Smooth muscle cell (in vitro differentiated cells): ENCODE results near the gene ADGRG2. TPM values are rescaled to one million over a fixed set of nuclear protein-coding genes. Genes with fewer than 3 reads are reported as not detected.

Experiments
- DNase-seq: peaks from one replicate; lab custom pipeline; 2025; ENCODE audit not compliant: unreplicated experiment; lab: John Stamatoyannopoulos, UW
- H2AFZ ChIP-seq: fragments of 200-600 bp; sonication (generic); 2 replicates; pipeline ENCODE4 v1.6.0; 2016; ENCODE audit warnings: antibody characterized with exemption, low read depth, mild to moderate bottlenecking
- H3F3A ChIP-seq: fragments of 200-600 bp; sonication (generic); 2 replicates; pipeline ENCODE4 v1.6.0; 2017; ENCODE audit warnings: antibody characterized with exemption, low read depth
- H3K27ac ChIP-seq: fragments of 200-600 bp; sonication (generic); 2 replicates; pipeline ENCODE4 v1.5.1; 2016; ENCODE audit warnings: low read depth, mild to moderate bottlenecking
- H3K27me3 ChIP-seq: fragments of 200-600 bp; sonication (generic); 2 replicates; pipeline ENCODE4 v1.6.1; 2016; ENCODE audit warnings: low read depth, mild to moderate bottlenecking
- H3K36me3 ChIP-seq: fragments of 200-600 bp; sonication (generic); 2 replicates; pipeline ENCODE4 v1.5.1; 2016; ENCODE audit warnings: low read depth
- H3K4me1 ChIP-seq: fragments of 200-600 bp; sonication (generic); 2 replicates; pipeline ENCODE4 v1.5.1; 2016; ENCODE audit warnings: low read depth
- H3K4me2 ChIP-seq: fragments of 200-600 bp; sonication (generic); 2 replicates; pipeline ENCODE4 v1.6.0; 2016; ENCODE audit warnings: mild to moderate bottlenecking
- H3K4me3 ChIP-seq: fragments of 200-600 bp; sonication (generic); 2 replicates; pipeline ENCODE4 v1.5.1; 2016; ENCODE audit warnings: mild to moderate bottlenecking
- H3K79me2 ChIP-seq: fragments of 200-600 bp; sonication (generic); 2 replicates; pipeline ENCODE4 v1.6.0; 2016; ENCODE audit warnings: low read depth, mild to moderate bottlenecking
- H3K9ac ChIP-seq: fragments of 200-600 bp; sonication (generic); 2 replicates; pipeline ENCODE4 v1.6.0; 2016; ENCODE audit warnings: low read depth
- H3K9me3 ChIP-seq: fragments of 200-600 bp; sonication (generic); replicated peaks from 2 replicates; pipeline ENCODE4 v1.5.1; 2016; ENCODE audit warnings: low read depth
- H4K20me1 ChIP-seq: fragments of 200-600 bp; sonication (generic); 2 replicates; pipeline ENCODE4 v1.6.0; 2016; ENCODE audit warnings: low read depth
- CTCF ChIP-seq: fragments of 200-600 bp; sonication (generic); IDR thresholded peaks from 2 replicates; pipeline ENCODE4 v1.5.1; 2017; ENCODE audit warnings: borderline replicate concordance, mild to moderate bottlenecking, antibody characterized with exemption; ENCODE audit not compliant: insufficient read depth, poor library complexity, severe bottlenecking
- WGBS: methylation state at CpG from one replicate; pipeline ENCODE4 v1.1.7; 2016; ENCODE audit warnings: low lambda C conversion rate; 5-methylcytosine and 5-hydroxymethylcytosine counted together
- polyA plus RNA-seq: library from polyadenylated mRNA; unstranded; fragments of >200 nt; fragmentation: Nextera tagmentation; extraction: Ambion mirVana; gene quantifications from 2 replicates; pipeline ENCODE4 v1.2.1, GENCODE V29; 2016
- total RNA-seq: library from RNA; depleted of rRNA; stranded (reverse); fragments of >200 nt; gene quantifications from 2 replicates; pipeline ENCODE4 v1.2.3, GENCODE V29; 2014

ADGRG2 gene
- total and polyA plus RNA-seq, 2 experiments from 2014 or later = 0.09 TPM; not detected in 1

GRCh38 chrX:18956303-18957032 lies 165.8 kb downstream of the ADGRG2 start:
- WGBS = 86% methylated on average over 7 of the region's 7 CpGs
- Histone ChIP-seq H3K4me2 (no peak overlapping the region), H4K20me1 (peaks cover 3% of the 10 kb centered on the region), H3K9ac (no peak overlapping the region), H3K4me1 (no peaks in the 10 kb centered on the region), H2AFZ (no peak overlapping the region), H3F3A (no peaks in the 10 kb centered on the region), H3K27ac (no peak overlapping the region), H3K36me3 (no peaks in the 10 kb centered on the region), H3K27me3 (no peaks in the 10 kb centered on the region), H3K79me2 (no peaks in the 10 kb centered on the region), H3K9me3 (no peaks in the 10 kb centered on the region), H3K4me3 (no peak overlapping the region)
- no peak for DNase-seq
- TF ChIP-seq CTCF = no peak

GRCh38 chrX:18955676-18956075 lies 166.6 kb downstream of the ADGRG2 start:
- H3K4me3 ChIP-seq = no peak overlapping the region
- H3K79me2 ChIP-seq = no peaks in the 10 kb centered on the region
- TF ChIP-seq CTCF = no peak
- no peaks in the 10 kb centered on the region for H3K27me3 ChIP-seq
- no peaks in the 10 kb centered on the region for H3K4me1 ChIP-seq
- no peak overlapping the region for H3K9ac ChIP-seq
- H3K9me3 ChIP-seq = no peaks in the 10 kb centered on the region
- H2AFZ ChIP-seq = no peak overlapping the region
- DNase-seq = no peak
- H3K4me2 ChIP-seq = no peak overlapping the region
- no peaks in the 10 kb centered on the region for H3F3A ChIP-seq
- peaks cover 3% of the 10 kb centered on the region for H4K20me1 ChIP-seq
- H3K36me3 ChIP-seq = no peaks in the 10 kb centered on the region
- no peak overlapping the region for H3K27ac ChIP-seq
- 90% methylated on average over 4 of the region's 4 CpGs for WGBS

GRCh38 chrX:18951032-18951431 lies 171.2 kb downstream of the ADGRG2 start:
- Histone ChIP-seq H2AFZ (no peak overlapping the region), H3F3A (no peaks in the 10 kb centered on the region), H3K4me1 (no peaks in the 10 kb centered on the region), H3K36me3 (no peaks in the 10 kb centered on the region), H3K27me3 (no peaks in the 10 kb centered on the region), H3K79me2 (no peaks in the 10 kb centered on the region), H3K27ac (no peak overlapping the region), H4K20me1 (no peaks in the 10 kb centered on the region), H3K9me3 (no peaks in the 10 kb centered on the region), H3K4me3 (no peak overlapping the region), H3K4me2 (no peak overlapping the region), H3K9ac (no peak overlapping the region)
- no peak for TF ChIP-seq CTCF
- 91% methylated on average over 10 of the region's 10 CpGs for WGBS
- no peak for DNase-seq

- Histone ChIP-seq H3K4me3 (no peak overlapping the region), H4K20me1 (no peaks in the 10 kb centered on the region), H3K27ac (no peak overlapping the region), H3F3A (no peaks in the 10 kb centered on the region), H3K79me2 (no peaks in the 10 kb centered on the region), H3K27me3 (no peaks in the 10 kb centered on the region), H3K4me1 (no peaks in the 10 kb centered on the region), H3K9ac (no peak overlapping the region), H2AFZ (no peak overlapping the region), H3K4me2 (no peak overlapping the region), H3K36me3 (no peaks in the 10 kb centered on the region), H3K9me3 (no peaks in the 10 kb centered on the region)
- WGBS = 82% methylated on average over 8 of the region's 8 CpGs
- no peak for DNase-seq
- no peak for TF ChIP-seq CTCF
Measured at GRCh38 chrX:18949944-18950301, 172.3 kb downstream of the ADGRG2 start.
